ENCODE results near the gene PPP2R5A. TPM values are rescaled to one million over a fixed set of nuclear protein-coding genes. Genes with fewer than 3 reads are reported as not detected.

Gene PPP2R5A
- total RNA-seq, 2 donors from 2014 or later, result 40.7 to 41.4 TPM

DNA sequence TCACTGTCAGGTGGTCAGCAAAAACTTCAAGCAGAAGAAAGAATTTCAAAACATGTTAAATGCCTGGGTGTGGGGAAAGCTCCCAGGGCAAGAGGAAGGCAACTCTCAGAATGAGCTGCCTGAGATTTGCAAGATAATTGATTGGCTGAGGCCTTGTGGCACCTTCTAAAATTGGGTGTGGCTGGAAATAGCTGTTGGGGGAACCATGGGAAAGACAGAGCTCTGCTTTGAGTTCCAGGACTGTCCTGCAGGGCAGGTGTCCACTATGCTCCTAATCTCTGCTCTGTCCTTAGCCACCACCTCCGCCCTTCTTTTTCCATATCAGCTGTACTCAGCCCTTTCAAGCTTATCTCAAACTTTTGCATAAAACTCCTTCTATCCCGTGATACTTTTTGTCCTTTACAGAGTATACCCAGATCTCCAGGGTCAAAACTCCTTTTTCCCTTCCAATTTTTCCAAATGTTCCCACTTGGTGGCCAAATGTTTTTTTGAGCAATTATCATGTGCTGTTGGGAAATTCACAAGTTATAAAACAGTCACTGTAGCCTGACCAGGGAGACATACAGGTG, 23.8 kb upstream of the PPP2R5A start:
- 71 to 81% methylated on average over 2 of the region's 2 CpGs for WGBS, 2 experiments (ENCODE audit: insufficient coverage in 1 of 2, insufficient read length in 1 of 2)
- Histone ChIP-seq H3K4me1 (ENCODE audit: control insufficient read depth, insufficient read depth, low read length) (peaks cover 6% of the 10 kb centered on the region), H3K9ac (ENCODE audit: extremely low read depth, low read length, poor library complexity, severe bottlenecking) (no peak overlapping the region), H3K36me3 (ENCODE audit: control insufficient read depth, insufficient read depth, low read length) (no peaks in the 10 kb centered on the region), H3K27me3 (ENCODE audit: control insufficient read depth, insufficient read depth, low read length, poor library complexity, severe bottlenecking) (no peaks in the 10 kb centered on the region), H3K4me3 (ENCODE audit: low read length) (no peak overlapping the region), H3K27ac (ENCODE audit: low read depth, low read length) (no peak overlapping the region), H3K9me3 (ENCODE audit: control insufficient read depth, low read length) (no peaks in the 10 kb centered on the region)
- no peaks in the 10 kb centered on the region for H3K9me3 Mint-ChIP-seq
- TF ChIP-seq CTCF (conservative IDR thresholded peaks at IDR 0.05), result peak; percentile 57
- DNase-seq, result peak; percentile 59
- H3K4me1 Mint-ChIP-seq, result peaks cover 17% of the 10 kb centered on the region
- H3K36me3 Mint-ChIP-seq (ENCODE audit: low read depth), result no peaks in the 10 kb centered on the region
- no peak overlapping the region for H3K4me3 Mint-ChIP-seq
- H3K27me3 Mint-ChIP-seq (ENCODE audit: insufficient read depth), result no peaks in the 10 kb centered on the region
- peak overlapping the region; percentile 77 for H3K27ac Mint-ChIP-seq

GRCh38 chr1:212267017-212267416, 18.2 kb upstream of the PPP2R5A start:
- Mint-ChIP-seq H3K4me1 (peaks cover 13% of the 10 kb centered on the region), H3K27me3 (ENCODE audit: insufficient read depth) (no peaks in the 10 kb centered on the region), H3K36me3 (ENCODE audit: low read depth) (no peaks in the 10 kb centered on the region), H3K4me3 (no peak overlapping the region), H3K9me3 (no peaks in the 10 kb centered on the region), H3K27ac (no peak overlapping the region)
- no peak for DNase-seq
- Histone ChIP-seq H3K27ac (ENCODE audit: low read depth, low read length) (no peak overlapping the region), H3K9ac (ENCODE audit: extremely low read depth, low read length, poor library complexity, severe bottlenecking) (no peak overlapping the region), H3K36me3 (ENCODE audit: control insufficient read depth, insufficient read depth, low read length) (no peaks in the 10 kb centered on the region), H3K4me1 (ENCODE audit: control insufficient read depth, insufficient read depth, low read length) (peaks cover 5% of the 10 kb centered on the region), H3K4me3 (ENCODE audit: low read length) (no peak overlapping the region), H3K9me3 (ENCODE audit: control insufficient read depth, low read length) (no peaks in the 10 kb centered on the region), H3K27me3 (ENCODE audit: control insufficient read depth, insufficient read depth, low read length, poor library complexity, severe bottlenecking) (no peaks in the 10 kb centered on the region)
- 90% methylated on average over 1 of the region's 2 CpGs; no CpG with 5 or more reads in 1 of the 2 experiments for WGBS, 2 experiments (ENCODE audit: insufficient coverage in 1 of 2, insufficient read length in 1 of 2)
- no peak for TF ChIP-seq CTCF (conservative IDR thresholded peaks at IDR 0.05)

GRCh38 chr1:212267460-212267859, 17.8 kb upstream of the PPP2R5A start:
- Histone ChIP-seq H3K36me3 (ENCODE audit: control insufficient read depth, insufficient read depth, low read length) (no peaks in the 10 kb centered on the region), H3K4me1 (ENCODE audit: control insufficient read depth, insufficient read depth, low read length) (peaks cover 5% of the 10 kb centered on the region), H3K9ac (ENCODE audit: extremely low read depth, low read length, poor library complexity, severe bottlenecking) (no peak overlapping the region), H3K27me3 (ENCODE audit: control insufficient read depth, insufficient read depth, low read length, poor library complexity, severe bottlenecking) (no peaks in the 10 kb centered on the region), H3K4me3 (ENCODE audit: low read length) (no peak overlapping the region), H3K27ac (ENCODE audit: low read depth, low read length) (no peak overlapping the region), H3K9me3 (ENCODE audit: control insufficient read depth, low read length) (no peaks in the 10 kb centered on the region)
- no peak overlapping the region for H3K4me3 Mint-ChIP-seq
- no peaks in the 10 kb centered on the region for H3K36me3 Mint-ChIP-seq (ENCODE audit: low read depth)
- peaks cover 11% of the 10 kb centered on the region for H3K4me1 Mint-ChIP-seq
- 43 to 50% methylated on average over 2 of the region's 2 CpGs for WGBS, 2 experiments (ENCODE audit: insufficient coverage in 1 of 2, insufficient read length in 1 of 2)
- no peak for DNase-seq
- TF ChIP-seq CTCF (conservative IDR thresholded peaks at IDR 0.05), result no peak
- no peaks in the 10 kb centered on the region for H3K27me3 Mint-ChIP-seq (ENCODE audit: insufficient read depth)
- H3K9me3 Mint-ChIP-seq, result no peaks in the 10 kb centered on the region
- H3K27ac Mint-ChIP-seq, result no peak overlapping the region

All from endodermal cell (in vitro differentiated cells).